Sigmoid colon (tissue), 7 donors: Measurements from ENCODE around the gene SLC6A6. TPM values are rescaled to one million over a fixed set of nuclear protein-coding genes. Genes with fewer than 3 reads are reported as not detected.

Source experiments
- DNase-seq: peaks from one replicate; pipeline ENCODE4 v3.0.0-alpha.2; 2019
- H3K27ac ChIP-seq, 4 donors: fragments of 200-600 bp; sonication (generic); one replicate each; pipeline ENCODE4 v1.5.1; 2016 to 2019; ENCODE audit warnings: mild to moderate bottlenecking in 1 of 4
- H3K27me3 ChIP-seq, 3 donors: fragments of 200-600 bp; sonication (generic); one replicate each; pipeline ENCODE4 v1.5.1; 2019; ENCODE audit warnings: mild to moderate bottlenecking in 1 of 3
- H3K36me3 ChIP-seq, 4 donors: fragments of 200-600 bp; sonication (generic); one replicate each; pipeline ENCODE4 v1.5.1; 2016 to 2019
- H3K4me1 ChIP-seq, 4 donors: fragments of 200-600 bp; sonication (generic); one replicate each; pipeline ENCODE4 v1.5.1; 2017 to 2019
- H3K4me3 ChIP-seq, 4 donors: fragments of 200-600 bp; sonication (generic); one replicate each; pipeline ENCODE4 v1.5.1; 2017 to 2019; ENCODE audit warnings: mild to moderate bottlenecking in 2 of 4, moderate library complexity in 1 of 4
- H3K9me3 ChIP-seq, 4 donors: fragments of 200-600 bp in 3 of 4; sonication (generic) in 3 of 4; one replicate each; pipeline versions ENCODE4 v1.5.1 to v1.6.1; 2013 to 2019
- CTCF ChIP-seq, 4 experiments: fragments of 450-650 bp in 3 of 4; fragments of 200-600 bp in 1 of 4; IDR thresholded peaks; one replicate each; pipeline ENCODE4 v1.5.1; 2016 to 2019; ENCODE audit warnings: antibody characterized with exemption in 4 of 4, mild to moderate bottlenecking in 3 of 4, moderate library complexity in 2 of 4
- EP300 ChIP-seq, 4 donors: sonication (generic); formaldehyde crosslinking; IDR thresholded peaks; one replicate each; pipeline ENCODE4 v1.6.1; 2017; ENCODE audit warnings: antibody characterized with exemption in 4 of 4
- POLR2A ChIP-seq, 2 donors: fragments of 450-650 bp; IDR thresholded peaks; one replicate each; pipeline ENCODE4 v1.6.1; 2016; ENCODE audit warnings: antibody characterized with exemption in 2 of 2, mild to moderate bottlenecking in 2 of 2, moderate library complexity in 2 of 2
- POLR2AphosphoS5 ChIP-seq, 4 donors: sonication (generic); formaldehyde crosslinking; IDR thresholded peaks; one replicate each; pipeline ENCODE4 v1.6.1; 2017; ENCODE audit warnings: antibody characterized with exemption in 4 of 4
- WGBS, 2 donors: extraction: QIAGEN DNeasy Blood & Tissue Kit; methylation state at CpG; one replicate each; pipeline ENCODE4 v1.1.7; 2013; 5-methylcytosine and 5-hydroxymethylcytosine counted together
- intact Hi-C: fragments of 100-400 bp; cut with DNase I; formaldehyde crosslinking; loops from one replicate; pipeline ENCODE4 v1.15.1; 2023
- polyA plus RNA-seq, 3 donors: library from polyadenylated mRNA; stranded (reverse); fragments of 200-250 nt; gene quantifications; one replicate each; pipeline ENCODE4 v1.2.3, GENCODE V29; 2013
- total RNA-seq, 4 donors: library from RNA; depleted of rRNA; stranded (reverse); fragments of >200 nt; gene quantifications; one replicate each; pipeline ENCODE4 v1.1.0, GENCODE V29; 2016
- donor health status: healthy with polysubstance abuse.
- donor health status: Bipolar disorder and iron deficiency.
- donor health status: healthy.

SLC6A6 gene
- total and polyA plus RNA-seq, 7 donors, result 2.3 to 19.1 (median 8.4) TPM

DNA sequence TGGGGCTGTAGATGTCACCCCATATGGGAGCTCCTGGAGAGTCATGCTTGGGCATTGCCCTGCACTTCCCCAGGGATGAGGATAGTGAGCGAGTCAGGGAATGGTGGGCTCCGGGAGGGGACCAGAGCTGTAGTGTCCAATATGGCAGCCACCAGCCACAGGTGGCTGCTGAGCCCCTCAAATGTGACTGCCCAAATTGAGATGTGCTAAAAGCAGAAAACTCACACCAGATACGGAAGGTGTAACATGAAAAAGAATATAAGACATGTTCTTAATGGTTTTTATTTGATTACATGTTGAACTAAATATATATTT is 106.1 kb downstream of the SLC6A6 start:
- 47% methylated on average over 3 of the region's 3 CpGs for WGBS, 2 donors
- Histone ChIP-seq H3K36me3 (no peaks in the 10 kb centered on the region), H3K27me3 (no peaks in the 10 kb centered on the region), H3K9me3 (no peaks in the 10 kb centered on the region), H3K27ac (no peak overlapping the region), H3K4me1 (peaks cover 0 to 6% (median 2%) of the 10 kb centered on the region in 4 donors), H3K4me3 (no peak overlapping the region)
- peak; percentile 26 for DNase-seq
- intact Hi-C loops, result loop anchor here (2.0 kb wide), 1 partner anchor 412 kb away; no protein-coding TSS in a partner anchor
- TF ChIP-seq POLR2A (IDR thresholded peaks at IDR 0.05) (no peak), EP300 (IDR thresholded peaks at IDR 0.05) (no peak), POLR2AphosphoS5 (IDR thresholded peaks at IDR 0.05) (no peak)

DNA sequence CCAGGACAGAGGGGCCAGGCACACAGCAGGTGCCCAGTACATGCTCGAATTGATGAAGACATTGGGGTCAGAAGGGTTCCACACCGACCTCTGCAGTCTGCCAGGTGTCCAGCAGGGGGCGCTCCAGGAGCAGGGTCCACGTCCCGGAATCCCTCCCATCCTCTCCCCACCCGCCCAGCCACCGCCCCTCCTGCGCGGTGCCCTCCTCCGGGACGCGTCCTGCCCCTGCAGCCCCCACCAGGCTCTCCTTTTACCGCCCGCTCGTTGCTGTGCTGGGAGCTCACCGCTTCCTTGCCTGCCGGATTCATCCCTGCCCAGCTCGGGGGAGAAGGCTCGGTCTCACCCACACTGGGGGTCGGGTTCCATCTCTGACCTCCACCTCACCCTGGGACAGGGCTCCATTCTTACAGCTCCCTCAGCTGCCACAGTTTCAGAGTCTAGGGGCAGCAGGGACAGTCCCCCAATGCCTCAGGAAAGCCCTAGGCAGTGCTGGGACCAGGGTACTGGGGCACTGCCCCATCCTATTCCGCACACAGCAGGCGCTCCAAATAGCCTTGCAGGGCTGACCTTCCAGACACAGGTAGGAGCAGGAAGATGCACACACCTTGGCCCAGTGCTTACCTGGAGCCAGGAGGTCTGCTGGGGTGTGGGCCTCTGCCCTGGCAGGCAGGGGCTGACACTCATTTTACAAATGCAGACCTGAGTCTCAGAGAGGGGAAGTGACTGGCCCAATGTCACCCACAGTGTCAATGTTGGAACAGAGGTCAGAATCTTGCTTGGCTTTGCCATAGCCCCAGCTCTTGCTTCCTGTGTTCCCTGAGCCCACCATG is 106.8 kb downstream of the SLC6A6 start:
- intact Hi-C loops, result loop anchor here (2.0 kb wide), 1 partner anchor 412 kb away; no protein-coding TSS in a partner anchor
- H3K27me3 ChIP-seq, result no peaks in the 10 kb centered on the region
- no peak for TF ChIP-seq POLR2AphosphoS5 (IDR thresholded peaks at IDR 0.05)
- peak; percentile 31 to 98 (median 74) for TF ChIP-seq CTCF (IDR thresholded peaks at IDR 0.05)
- H3K27ac ChIP-seq, result no peak overlapping the region
- H3K9me3 ChIP-seq, result no peaks in the 10 kb centered on the region
- no peaks in the 10 kb centered on the region for H3K36me3 ChIP-seq
- WGBS, 2 donors, result 20 to 25% methylated on average over 22 of the region's 22 CpGs
- peak overlapping the region in 1 of 4 donors; percentile 21 for H3K4me3 ChIP-seq
- peaks cover 0 to 6% (median 2%) of the 10 kb centered on the region in 4 donors for H3K4me1 ChIP-seq
- peak; percentile 74 for DNase-seq

DNA sequence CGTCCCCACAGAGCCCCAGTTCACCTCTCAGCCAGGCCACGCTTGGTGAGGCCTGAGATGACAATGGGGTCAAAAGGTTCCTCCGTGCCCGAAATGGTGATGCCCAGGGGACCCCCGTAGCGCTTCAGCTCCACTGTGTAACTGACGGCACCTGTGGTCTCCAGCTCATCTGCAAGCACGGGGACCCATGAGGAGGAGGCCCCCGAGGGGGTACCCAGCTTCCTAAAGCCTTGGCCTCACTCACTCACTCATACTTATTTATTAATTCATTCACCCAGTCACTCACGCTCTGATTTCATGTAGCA is 107.3 kb downstream of the SLC6A6 start:
- WGBS, 2 donors, result 85 to 91% methylated on average over 10 of the region's 10 CpGs
- Histone ChIP-seq H3K4me1 (peaks cover 0 to 6% (median 2%) of the 10 kb centered on the region in 4 donors), H3K36me3 (no peaks in the 10 kb centered on the region), H3K4me3 (no peak overlapping the region), H3K27ac (no peak overlapping the region), H3K27me3 (no peaks in the 10 kb centered on the region), H3K9me3 (no peaks in the 10 kb centered on the region)
- intact Hi-C loops, result loop anchor here (2.0 kb wide), 1 partner anchor 411 kb away; no protein-coding TSS in a partner anchor
- DNase-seq, result no peak
- TF ChIP-seq POLR2A (IDR thresholded peaks at IDR 0.05) (no peak), CTCF (IDR thresholded peaks at IDR 0.05) (no peak), EP300 (IDR thresholded peaks at IDR 0.05) (no peak), POLR2AphosphoS5 (IDR thresholded peaks at IDR 0.05) (no peak)

- peak; percentile 40 for DNase-seq
- TF ChIP-seq EP300 (IDR thresholded peaks at IDR 0.05), result no peak
- TF ChIP-seq CTCF (IDR thresholded peaks at IDR 0.05), result no peak
- no peak for TF ChIP-seq POLR2A (IDR thresholded peaks at IDR 0.05)
- TF ChIP-seq POLR2AphosphoS5 (IDR thresholded peaks at IDR 0.05), result no peak
- H3K27ac ChIP-seq, result no peak overlapping the region
- intact Hi-C loops, result no loop called here
- H3K36me3 ChIP-seq, result no peaks in the 10 kb centered on the region
- 85 to 89% methylated on average over 23 of the region's 23 CpGs for WGBS, 2 donors
- H3K4me1 ChIP-seq, result peaks cover 0 to 6% (median 2%) of the 10 kb centered on the region in 4 donors
- H3K9me3 ChIP-seq, result peaks cover 0 to 3% (median 0%) of the 10 kb centered on the region in 4 donors
- H3K27me3 ChIP-seq, result no peaks in the 10 kb centered on the region
- H3K4me3 ChIP-seq, result no peak overlapping the region
Observed at GRCh38 chr3:14510838-14511622, 108.6 kb downstream of the SLC6A6 start.

DNA sequence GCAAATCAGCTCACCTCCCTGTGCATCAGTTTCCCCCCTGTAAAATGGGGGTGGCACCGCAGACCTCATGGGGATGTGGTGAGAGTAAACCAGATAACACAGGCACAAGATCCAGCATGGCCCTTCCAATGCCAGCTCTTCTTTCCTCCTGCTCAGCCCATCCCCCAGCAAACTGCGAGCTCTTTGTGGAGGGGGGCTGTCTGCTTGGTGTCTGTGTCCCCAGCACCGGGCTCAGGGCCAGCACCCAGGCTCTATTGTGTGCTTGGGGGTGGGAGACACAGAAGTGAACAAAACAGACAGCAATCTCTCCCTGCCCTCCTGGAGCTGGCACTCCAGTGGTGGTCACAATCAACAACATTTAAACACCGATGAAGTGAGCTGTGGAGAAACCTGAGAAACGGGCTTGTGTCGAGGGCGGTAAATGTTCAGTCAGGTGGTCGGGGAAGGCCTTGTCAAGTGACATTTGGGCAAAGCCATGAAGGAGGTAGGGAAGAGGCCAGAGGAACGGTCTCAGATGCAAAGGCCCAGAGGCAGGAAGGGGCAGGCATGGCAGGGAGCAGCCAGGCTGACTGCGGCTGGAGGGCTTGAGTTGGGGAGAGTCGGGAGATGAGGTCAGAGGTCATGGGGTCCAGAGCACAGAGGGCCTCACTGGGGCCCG is 109.3 kb downstream of the SLC6A6 start:
- TF ChIP-seq POLR2AphosphoS5 (IDR thresholded peaks at IDR 0.05) (no peak), CTCF (IDR thresholded peaks at IDR 0.05) (no peak), POLR2A (IDR thresholded peaks at IDR 0.05) (no peak), EP300 (IDR thresholded peaks at IDR 0.05) (no peak)
- Histone ChIP-seq H3K9me3 (peaks cover 0 to 3% (median 0%) of the 10 kb centered on the region in 4 donors), H3K27me3 (no peaks in the 10 kb centered on the region), H3K4me3 (no peak overlapping the region), H3K4me1 (peaks cover 0 to 6% (median 2%) of the 10 kb centered on the region in 4 donors), H3K36me3 (no peaks in the 10 kb centered on the region), H3K27ac (no peak overlapping the region)
- DNase-seq, result peak; percentile 53
- 69 to 78% methylated on average over 12 of the region's 12 CpGs for WGBS, 2 donors
- intact Hi-C loops, result no loop called here
